A549 (cell line): ENCODE results near the gene STMN3. TPM values are rescaled to one million over a fixed set of nuclear protein-coding genes. Genes with fewer than 3 reads are reported as not detected.

Source experiments
- ATAC-seq, 2 experiments: fragments of 200-7000 bp in 1 of 2; fragments of >200 bp in 1 of 2; cut with Nextera tagmentation in 1 of 2; cut with Tn5 transposase in 1 of 2; 3 replicates each; pipeline versions ENCODE4 v1.8.0 to v1.9.1; 2018 to 2020; ENCODE audit warnings: mild to moderate bottlenecking in 1 of 2, moderate library complexity in 1 of 2
- CTCF ChIA-PET: fragments of 300-600 bp; sonication (Branson Sonifier 250); formaldehyde crosslinking; extraction: SDS; loops from one replicate; lab custom pipeline; 2021; ENCODE audit warnings: antibody characterized with exemption, inconsistent platforms; lab: Yijun Ruan, JAX
- POLR2A ChIA-PET: fragments of 350-600 bp; formaldehyde crosslinking; extraction: SDS; loops from one replicate; lab custom pipeline; 2021; ENCODE audit warnings: antibody characterized with exemption, inconsistent platforms; lab: Yijun Ruan, JAX
- DNase-seq, 2 experiments: peaks; one replicate each; pipeline versions ENCODE4 v3.0.0 to v3.0.0-alpha.2; 2011 to 2016; ENCODE audit warnings: low read depth in 1 of 2, low spot score in 1 of 2
- FAIRE-seq: peaks from 2 replicates; lab custom pipeline; 2011; peaks lifted over from hg19 to GRCh38; lab: Jason Lieb, UNC
- H3K27ac ChIP-seq, 2 experiments: fragments of >200 bp; sonication (Bioruptor Twin); formaldehyde crosslinking; 3 replicates each; pipeline ENCODE4 v1.5.1; 2016 to 2017
- H3K4me1 ChIP-seq: fragments of >200 bp; sonication (Bioruptor Twin); formaldehyde crosslinking; 3 replicates; pipeline ENCODE4 v1.6.1; 2016
- H3K4me2 ChIP-seq: fragments of >200 bp; sonication (Bioruptor Twin); formaldehyde crosslinking; 3 replicates; pipeline ENCODE4 v1.6.1; 2016
- H3K4me3 ChIP-seq: fragments of >200 bp; sonication (Bioruptor Twin); formaldehyde crosslinking; 3 replicates; pipeline ENCODE4 v1.5.1; 2016
- H3K9me3 ChIP-seq: fragments of >200 bp; sonication (Bioruptor Twin); formaldehyde crosslinking; 3 replicates; pipeline ENCODE4 v1.6.1; 2016
- EHF ChIP-seq: fragments of 250-450 bp; sonication (Bioruptor Pico); IDR thresholded peaks from 2 replicates; pipeline ENCODE4 v1.5.0; 2020; ENCODE audit warnings: mild to moderate bottlenecking
- EP300 ChIP-seq, 2 experiments: fragments of >200 bp; sonication (Bioruptor Twin); formaldehyde crosslinking; IDR thresholded peaks; 2 replicates in 1 of 2; 3 replicates in 1 of 2; pipeline ENCODE4 v1.6.1; 2016 to 2017
- ESRRA ChIP-seq: fragments of 150-350 bp; IDR thresholded peaks from 2 replicates; pipeline ENCODE4 v1.6.1; 2014; ENCODE audit warnings: mild to moderate bottlenecking, low read length, borderline replicate concordance
- FOSB ChIP-seq: fragments of 250-450 bp; sonication (Bioruptor Pico); IDR thresholded peaks from 2 replicates; pipeline ENCODE4 v1.5.0; 2020; ENCODE audit warnings: mild to moderate bottlenecking, moderate library complexity
- FOXS1 ChIP-seq: fragments of 250-450 bp; sonication (Bioruptor Pico); IDR thresholded peaks from 2 replicates; pipeline ENCODE4 v1.5.0; 2020; ENCODE audit warnings: mild to moderate bottlenecking, moderate library complexity
- HEYL ChIP-seq: fragments of 250-450 bp; sonication (Bioruptor Pico); IDR thresholded peaks from 2 replicates; pipeline ENCODE4 v1.8.0; 2021; ENCODE audit warnings: mild to moderate bottlenecking, moderate library complexity
- HOXB5 ChIP-seq: fragments of 250-450 bp; sonication (Bioruptor Pico); IDR thresholded peaks from 2 replicates; pipeline ENCODE4 v1.5.0; 2020; ENCODE audit warnings: mild to moderate bottlenecking, moderate library complexity
- JUN ChIP-seq, 2 experiments: fragments of >200 bp; sonication (Bioruptor Twin); formaldehyde crosslinking; IDR thresholded peaks; 2 replicates in 1 of 2; 3 replicates in 1 of 2; pipeline ENCODE4 v1.6.1; 2016 to 2017
- KDM1A ChIP-seq: fragments of 200-600 bp; sonication (generic); IDR thresholded peaks from 2 replicates; pipeline ENCODE4 v1.6.1; 2016; ENCODE audit warnings: low read depth, mild to moderate bottlenecking
- MAFK ChIP-seq: fragments of 450-650 bp; IDR thresholded peaks from 2 replicates; pipeline ENCODE4 v1.6.1; 2014; ENCODE audit not compliant: partially characterized antibody
- MAZ ChIP-seq: fragments of 150-350 bp; IDR thresholded peaks from 2 replicates; pipeline ENCODE4 v1.6.1; 2014; ENCODE audit warnings: antibody characterized with exemption, low read depth, low read length, borderline replicate concordance
- MYC ChIP-seq: IDR thresholded peaks from 2 replicates; pipeline ENCODE4 v1.6.1; 2012; ENCODE audit warnings: mild to moderate bottlenecking, inconsistent platforms, low read length, improper control_type of control experiment, borderline replicate concordance
- NR3C1 ChIP-seq: fragments of >200 bp; sonication (Bioruptor Twin); formaldehyde crosslinking; IDR thresholded peaks from 3 replicates; pipeline ENCODE4 v1.6.1; 2017
- POLR2A ChIP-seq: IDR thresholded peaks from 2 replicates; pipeline ENCODE4 v1.6.1; 2012; ENCODE audit warnings: mild to moderate bottlenecking, low read length
- POLR2AphosphoS2 ChIP-seq: conservative IDR thresholded peaks from 2 replicates; pipeline ENCODE4 v1.6.1; 2012; ENCODE audit warnings: low read length, improper control_type of control experiment, inconsistent platforms
- RAD21 ChIP-seq, 2 experiments: fragments of >200 bp in 1 of 2; sonication (Bioruptor Twin) in 1 of 2; formaldehyde crosslinking in 1 of 2; IDR thresholded peaks in 1 of 2; conservative IDR thresholded peaks in 1 of 2; 2 replicates in 1 of 2; 3 replicates in 1 of 2; pipeline ENCODE4 v1.6.1; 2012 to 2018; ENCODE audit warnings: inconsistent platforms in 1 of 2
- RCOR1 ChIP-seq: fragments of 150-350 bp; IDR thresholded peaks from 2 replicates; pipeline ENCODE4 v1.6.1; 2014; ENCODE audit warnings: antibody characterized with exemption, low read length, low read depth
- RNF2 ChIP-seq: fragments of 200-600 bp; sonication (generic); IDR thresholded peaks from 2 replicates; pipeline ENCODE4 v1.6.1; 2016; ENCODE audit warnings: low read depth, mild to moderate bottlenecking, antibody characterized with exemption, moderate library complexity, borderline replicate concordance
- TFCP2L1 ChIP-seq: fragments of 250-450 bp; sonication (Bioruptor Pico); IDR thresholded peaks from 2 replicates; pipeline ENCODE4 v1.5.0; 2021; ENCODE audit warnings: mild to moderate bottlenecking
- TP53 ChIP-seq: fragments of 250-450 bp; sonication (Bioruptor Pico); IDR thresholded peaks from 2 replicates; pipeline ENCODE4 v1.5.0; 2021; ENCODE audit warnings: mild to moderate bottlenecking, moderate library complexity
- ZFP36 ChIP-seq: fragments of 450-650 bp; IDR thresholded peaks from 2 replicates; pipeline ENCODE4 v1.6.1; 2014; ENCODE audit warnings: borderline replicate concordance; ENCODE audit not compliant: partially characterized antibody
- ZSCAN20 ChIP-seq: fragments of 250-450 bp; sonication (Bioruptor Pico); IDR thresholded peaks from 2 replicates; pipeline ENCODE4 v1.8.0; 2022; ENCODE audit warnings: mild to moderate bottlenecking, moderate library complexity
- WGBS: methylation state at CpG from one replicate; pipeline ENCODE4 v1.1.6; 2017; ENCODE audit errors: missing lambda C conversion rate; 5-methylcytosine and 5-hydroxymethylcytosine counted together
- polyA plus RNA-seq, 4 experiments: library from polyadenylated mRNA; depleted of rRNA in 3 of 4; stranded (reverse); fragments of >200 nt; fragmentation: RNase III in 1 of 4; extraction: RNeasy Plus Mini Kit Qiagen cat#74134 plus additional on column Dnase treatment in 1 of 4; gene quantifications; 2 replicates in 3 of 4; 3 replicates in 1 of 4; pipeline ENCODE4 v1.2.3, GENCODE V29; 2011 to 2017
- TF ChIP-seq, protein P1 (sequence below): IDR thresholded peaks from 2 replicates; pipeline ENCODE4 v1.6.1; 2012
- TF ChIP-seq, protein P2 (sequence below): IDR thresholded peaks from 2 replicates; pipeline ENCODE4 v1.6.1; 2012
- TF ChIP-seq, protein P3 (sequence below): fragments of 200-600 bp; sonication (generic); IDR thresholded peaks from 2 replicates; pipeline ENCODE4 v1.6.1; 2016; ENCODE audit warnings: antibody characterized with exemption, mild to moderate bottlenecking, moderate library complexity
- TF ChIP-seq, protein P4 (sequence below): fragments of >200 bp; sonication (Bioruptor Twin); formaldehyde crosslinking; IDR thresholded peaks from 3 replicates; pipeline ENCODE4 v1.6.1; 2016

STMN3 gene
- polyA plus RNA-seq, 2 of the 4 experiments (the other 2 are of a cell fraction) = 2.8 to 3.2 TPM

DNA sequence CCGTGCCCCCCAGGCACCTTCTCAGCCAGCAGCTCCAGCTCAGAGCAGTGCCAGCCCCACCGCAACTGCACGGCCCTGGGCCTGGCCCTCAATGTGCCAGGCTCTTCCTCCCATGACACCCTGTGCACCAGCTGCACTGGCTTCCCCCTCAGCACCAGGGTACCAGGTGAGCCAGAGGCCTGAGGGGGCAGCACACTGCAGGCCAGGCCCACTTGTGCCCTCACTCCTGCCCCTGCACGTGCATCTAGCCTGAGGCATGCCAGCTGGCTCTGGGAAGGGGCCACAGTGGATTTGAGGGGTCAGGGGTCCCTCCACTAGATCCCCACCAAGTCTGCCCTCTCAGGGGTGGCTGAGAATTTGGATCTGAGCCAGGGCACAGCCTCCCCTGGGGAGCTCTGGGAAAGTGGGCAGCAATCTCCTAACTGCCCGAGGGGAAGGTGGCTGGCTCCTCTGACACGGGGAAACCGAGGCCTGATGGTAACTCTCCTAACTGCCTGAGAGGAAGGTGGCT, 44.2 kb upstream of the STMN3 start:
- CTCF ChIA-PET = interaction anchor here (0.9 to 2.4 kb wide), 5 partner anchors 8 to 160 kb away, joined by 3 to 6 read pairs (median 3); partner anchors contain the start of genes PTK6 and SLC2A4RG
- 90% methylated on average over 4 of the region's 7 CpGs for WGBS
- TF ChIP-seq, protein P1, sequence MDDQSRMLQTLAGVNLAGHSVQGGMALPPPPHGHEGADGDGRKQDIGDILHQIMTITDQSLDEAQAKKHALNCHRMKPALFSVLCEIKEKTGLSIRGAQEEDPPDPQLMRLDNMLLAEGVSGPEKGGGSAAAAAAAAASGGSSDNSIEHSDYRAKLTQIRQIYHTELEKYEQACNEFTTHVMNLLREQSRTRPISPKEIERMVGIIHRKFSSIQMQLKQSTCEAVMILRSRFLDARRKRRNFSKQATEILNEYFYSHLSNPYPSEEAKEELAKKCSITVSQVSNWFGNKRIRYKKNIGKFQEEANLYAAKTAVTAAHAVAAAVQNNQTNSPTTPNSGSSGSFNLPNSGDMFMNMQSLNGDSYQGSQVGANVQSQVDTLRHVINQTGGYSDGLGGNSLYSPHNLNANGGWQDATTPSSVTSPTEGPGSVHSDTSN = 0 out of 2 replicates have a peak, but pooled peaks have one; percentile 29
- no peak for TF ChIP-seq TP53 (CRISPR knock-in tag)
- no peak for TF ChIP-seq ZSCAN20 (CRISPR knock-in tag)
- no peak for TF ChIP-seq MAZ
- no peak for TF ChIP-seq POLR2AphosphoS2
- H3K27ac ChIP-seq = peak overlapping the region; percentile 16 to 94; a peak in 3 of 6 replicates
- FAIRE-seq = no peak
- DNase-seq = no peak
- H3K4me3 ChIP-seq = no peak overlapping the region
- H3K4me1 ChIP-seq = peaks cover 33% of the 10 kb centered on the region
- H3K9me3 ChIP-seq = no peaks in the 10 kb centered on the region
- peak in 1 of 2 experiments; percentile 4; a peak in 2 of 6 replicates for ATAC-seq
- POLR2A ChIA-PET = interaction anchor here (3.0 kb wide), 1 partner anchor 10 kb away, joined by 38 read pairs; the partner anchor contains the start of genes ARFRP1 and ZGPAT
- H3K4me2 ChIP-seq = no peak overlapping the region

DNA sequence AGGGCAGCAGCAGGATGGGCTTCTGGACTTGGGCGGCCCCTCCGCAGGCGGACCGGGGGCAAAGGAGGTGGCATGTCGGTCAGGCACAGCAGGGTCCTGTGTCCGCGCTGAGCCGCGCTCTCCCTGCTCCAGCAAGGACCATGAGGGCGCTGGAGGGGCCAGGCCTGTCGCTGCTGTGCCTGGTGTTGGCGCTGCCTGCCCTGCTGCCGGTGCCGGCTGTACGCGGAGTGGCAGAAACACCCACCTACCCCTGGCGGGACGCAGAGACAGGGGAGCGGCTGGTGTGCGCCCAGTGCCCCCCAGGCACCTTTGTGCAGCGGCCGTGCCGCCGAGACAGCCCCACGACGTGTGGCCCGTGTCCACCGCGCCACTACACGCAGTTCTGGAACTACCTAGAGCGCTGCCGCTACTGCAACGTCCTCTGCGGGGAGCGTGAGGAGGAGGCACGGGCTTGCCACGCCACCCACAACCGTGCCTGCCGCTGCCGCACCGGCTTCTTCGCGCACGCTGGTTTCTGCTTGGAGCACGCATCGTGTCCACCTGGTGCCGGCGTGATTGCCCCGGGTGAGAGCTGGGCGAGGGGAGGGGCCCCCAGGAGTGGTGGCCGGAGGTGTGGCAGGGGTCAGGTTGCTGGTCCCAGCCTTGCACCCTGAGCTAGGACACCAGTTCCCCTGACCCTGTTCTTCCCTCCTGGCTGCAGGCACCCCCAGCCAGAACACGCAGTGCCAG, 43.6 kb upstream of the STMN3 start, which contains the start of gene TNFRSF6B:
TNFRSF6B (plus strand) TSS at position 25 of the 729 bp plus-strand sequence; CDS start at position 141, 116 bp downstream.
- DNase-seq (no peak), ATAC-seq (no peak), FAIRE-seq (no peak)
- no peak within 1 kb of the TSS for H3K4me2 ChIP-seq
- no peaks in the 10 kb centered on the region for H3K9me3 ChIP-seq
- H3K4me1 ChIP-seq = peaks cover 35% of the 10 kb centered on the region
- peak within 1 kb of the TSS; percentile 16 to 94; a peak in 3 of 6 replicates for H3K27ac ChIP-seq
- no peak for TF ChIP-seq MAFK
- TF ChIP-seq, protein P2, sequence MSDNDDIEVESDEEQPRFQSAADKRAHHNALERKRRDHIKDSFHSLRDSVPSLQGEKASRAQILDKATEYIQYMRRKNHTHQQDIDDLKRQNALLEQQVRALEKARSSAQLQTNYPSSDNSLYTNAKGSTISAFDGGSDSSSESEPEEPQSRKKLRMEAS = no peak
- no peak for TF ChIP-seq POLR2A
- TF ChIP-seq FOXS1 (CRISPR knock-in tag) = no peak
- TF ChIP-seq POLR2AphosphoS2 = 0 out of 2 replicates have a peak, but pooled peaks have one; percentile 55
- TF ChIP-seq KDM1A = no peak
- no peak for TF ChIP-seq MYC
- TF ChIP-seq TP53 (CRISPR knock-in tag) = no peak
- no peak for TF ChIP-seq ESRRA
- TF ChIP-seq HOXB5 (CRISPR knock-in tag) = no peak
- no peak for TF ChIP-seq RCOR1
- no peak for TF ChIP-seq EHF (CRISPR knock-in tag)
- 0 out of 2 replicates have a peak, but pooled peaks have one; percentile 19 for TF ChIP-seq TFCP2L1
- TF ChIP-seq, protein P1 = peak; percentile 39; the same call in 1 of the 2 replicates
- TF ChIP-seq JUN (IDR thresholded peaks at IDR 0.05) = no peak; a peak in 1 of 5 replicates
- TF ChIP-seq RNF2 = no peak
- no peak for TF ChIP-seq HEYL (CRISPR knock-in tag)
- no peak for TF ChIP-seq FOSB (CRISPR knock-in tag)
- no peak for TF ChIP-seq ZFP36
- no peak for TF ChIP-seq RAD21 (conservative IDR thresholded peaks at IDR 0.05 in 1 of 2, IDR thresholded peaks at IDR 0.05 in 1 of 2)
- TF ChIP-seq EP300 (IDR thresholded peaks at IDR 0.05) = no peak
- TF ChIP-seq, protein P3, sequence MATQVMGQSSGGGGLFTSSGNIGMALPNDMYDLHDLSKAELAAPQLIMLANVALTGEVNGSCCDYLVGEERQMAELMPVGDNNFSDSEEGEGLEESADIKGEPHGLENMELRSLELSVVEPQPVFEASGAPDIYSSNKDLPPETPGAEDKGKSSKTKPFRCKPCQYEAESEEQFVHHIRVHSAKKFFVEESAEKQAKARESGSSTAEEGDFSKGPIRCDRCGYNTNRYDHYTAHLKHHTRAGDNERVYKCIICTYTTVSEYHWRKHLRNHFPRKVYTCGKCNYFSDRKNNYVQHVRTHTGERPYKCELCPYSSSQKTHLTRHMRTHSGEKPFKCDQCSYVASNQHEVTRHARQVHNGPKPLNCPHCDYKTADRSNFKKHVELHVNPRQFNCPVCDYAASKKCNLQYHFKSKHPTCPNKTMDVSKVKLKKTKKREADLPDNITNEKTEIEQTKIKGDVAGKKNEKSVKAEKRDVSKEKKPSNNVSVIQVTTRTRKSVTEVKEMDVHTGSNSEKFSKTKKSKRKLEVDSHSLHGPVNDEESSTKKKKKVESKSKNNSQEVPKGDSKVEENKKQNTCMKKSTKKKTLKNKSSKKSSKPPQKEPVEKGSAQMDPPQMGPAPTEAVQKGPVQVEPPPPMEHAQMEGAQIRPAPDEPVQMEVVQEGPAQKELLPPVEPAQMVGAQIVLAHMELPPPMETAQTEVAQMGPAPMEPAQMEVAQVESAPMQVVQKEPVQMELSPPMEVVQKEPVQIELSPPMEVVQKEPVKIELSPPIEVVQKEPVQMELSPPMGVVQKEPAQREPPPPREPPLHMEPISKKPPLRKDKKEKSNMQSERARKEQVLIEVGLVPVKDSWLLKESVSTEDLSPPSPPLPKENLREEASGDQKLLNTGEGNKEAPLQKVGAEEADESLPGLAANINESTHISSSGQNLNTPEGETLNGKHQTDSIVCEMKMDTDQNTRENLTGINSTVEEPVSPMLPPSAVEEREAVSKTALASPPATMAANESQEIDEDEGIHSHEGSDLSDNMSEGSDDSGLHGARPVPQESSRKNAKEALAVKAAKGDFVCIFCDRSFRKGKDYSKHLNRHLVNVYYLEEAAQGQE = no peak
- TF ChIP-seq NR3C1 = no peak
- TF ChIP-seq, protein P4, sequence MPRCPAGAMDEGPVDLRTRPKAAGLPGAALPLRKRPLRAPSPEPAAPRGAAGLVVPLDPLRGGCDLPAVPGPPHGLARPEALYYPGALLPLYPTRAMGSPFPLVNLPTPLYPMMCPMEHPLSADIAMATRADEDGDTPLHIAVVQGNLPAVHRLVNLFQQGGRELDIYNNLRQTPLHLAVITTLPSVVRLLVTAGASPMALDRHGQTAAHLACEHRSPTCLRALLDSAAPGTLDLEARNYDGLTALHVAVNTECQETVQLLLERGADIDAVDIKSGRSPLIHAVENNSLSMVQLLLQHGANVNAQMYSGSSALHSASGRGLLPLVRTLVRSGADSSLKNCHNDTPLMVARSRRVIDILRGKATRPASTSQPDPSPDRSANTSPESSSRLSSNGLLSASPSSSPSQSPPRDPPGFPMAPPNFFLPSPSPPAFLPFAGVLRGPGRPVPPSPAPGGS = no peak
- TF ChIP-seq, all 56 proteins: peak for 3
- ChIA-PET POLR2A (interaction anchor here (3.0 kb wide), 1 partner anchor 11 kb away, joined by 38 read pairs; the partner anchor contains the start of genes ARFRP1 and ZGPAT), CTCF (interaction anchor here (1.3 to 2.4 kb wide), 2 partner anchors 89 to 159 kb away, joined by 4 to 6 read pairs; partner anchors contain the start of gene PTK6)
- H3K4me3 ChIP-seq = no peak within 1 kb of the TSS
- WGBS = 93% methylated on average over 44 of the region's 52 CpGs
